NCI-H2196 treated with DMSO at 0.1 percent for 48 hours (cell line): ENCODE measurements around the gene C1orf185.
"Not testable (repeated sequence)": the region's sequence is repeated elsewhere in the genome, so short reads cannot be mapped to it uniquely, and the experiment has no call there.

ENCODE experiments used
- DNase-seq: peaks from one replicate; lab custom pipeline; 2025; ENCODE audit not compliant: unreplicated experiment; lab: John Stamatoyannopoulos, UW

Gene C1orf185

GRCh38 chr1:51101976-51102375, at the start of gene C1orf185:
Gene C1orf185 (plus strand): TSS chr1:51102228. CDS start chr1:51102234, 6 bp downstream.
- DNase-seq: no peak

- no peak for DNase-seq
These were observed 43.2 kb upstream of the C1orf185 start for GRCh38 chr1:51058858-51059257.

GRCh38 chr1:51061231-51061918, 40.7 kb upstream of the C1orf185 start:
- no peak for DNase-seq

- DNase-seq: no peak
These were observed 38.9 kb upstream of the C1orf185 start for GRCh38 chr1:51063121-51063520.

- DNase-seq: peak; percentile 45
These were observed 32.0 kb upstream of the C1orf185 start for GRCh38 chr1:51070011-51070410.

- no peak for DNase-seq
These were observed 31.4 kb upstream of the C1orf185 start for GRCh38 chr1:51070640-51071039.

GRCh38 chr1:51071291-51072042, 30.6 kb upstream of the C1orf185 start:
- DNase-seq: no peak

- no peak for DNase-seq
These were observed 30.0 kb upstream of the C1orf185 start for GRCh38 chr1:51072043-51072439.

- DNase-seq: no peak
These were observed 29.4 kb upstream of the C1orf185 start for GRCh38 chr1:51072651-51073050.

- no peak for DNase-seq
These were observed 28.6 kb upstream of the C1orf185 start for GRCh38 chr1:51073456-51073855.

- DNase-seq: no peak
These were observed 15.3 kb upstream of the C1orf185 start for GRCh38 chr1:51086496-51087271.

GRCh38 chr1:51088474-51088873, 13.6 kb upstream of the C1orf185 start:
- DNase-seq: no peak

GRCh38 chr1:51093581-51093980, 8.4 kb upstream of the C1orf185 start:
- no peak for DNase-seq

GRCh38 chr1:51097171-51097570, 4.9 kb upstream of the C1orf185 start:
- DNase-seq: no peak

GRCh38 chr1:51100264-51100880, 1.7 kb upstream of the C1orf185 start:
- no peak for DNase-seq

GRCh38 chr1:51114137-51114536, 12.1 kb downstream of the C1orf185 start:
- DNase-seq: no peak

GRCh38 chr1:51115714-51116404, 13.8 kb downstream of the C1orf185 start:
- DNase-seq: no peak

- no peak for DNase-seq
These were observed 17.3 kb downstream of the C1orf185 start for GRCh38 chr1:51119331-51119730.

GRCh38 chr1:51120629-51121028, 18.6 kb downstream of the C1orf185 start:
- no peak for DNase-seq

GRCh38 chr1:51127152-51127551, 25.1 kb downstream of the C1orf185 start:
- not testable (repeated sequence) for DNase-seq

- no peak for DNase-seq
These were observed 29.2 kb downstream of the C1orf185 start for GRCh38 chr1:51131185-51131584.
